SK-N-SH treated with all-trans-retinoic acid at 6 μM for 48 hours (cell line): ENCODE results near the gene KATNA1.

Experiments used
- GLIS3 ChIP-seq: fragments of 250-450 bp; sonication (Bioruptor Pico); IDR thresholded peaks from 2 replicates; pipeline ENCODE4 v1.5.0; 2020; ENCODE audit warnings: mild to moderate bottlenecking, moderate library complexity
- ISL1 ChIP-seq: fragments of 250-450 bp; sonication (Bioruptor Pico); IDR thresholded peaks from 2 replicates; pipeline ENCODE4 v2.1.2; 2022; ENCODE audit warnings: mild to moderate bottlenecking, moderate library complexity
- OSR1 ChIP-seq: fragments of 250-450 bp; sonication (Bioruptor Pico); IDR thresholded peaks from 2 replicates; pipeline ENCODE4 v1.8.0; 2022; ENCODE audit warnings: moderate library complexity, mild to moderate bottlenecking, inconsistent platforms
- PATZ1 ChIP-seq: fragments of 250-450 bp; sonication (Bioruptor Pico); IDR thresholded peaks from 2 replicates; pipeline ENCODE4 v1.8.0; 2020; ENCODE audit warnings: mild to moderate bottlenecking, moderate library complexity, borderline replicate concordance

GRCh38 chr6:149581349-149581748, 67.2 kb downstream of the KATNA1 start:
- TF ChIP-seq OSR1 (CRISPR knock-in tag), result no peak
- TF ChIP-seq GLIS3 (CRISPR knock-in tag), result no peak
- no peak for TF ChIP-seq PATZ1 (CRISPR knock-in tag)
- TF ChIP-seq ISL1, result no peak
